GM12878 (cell line): ENCODE data around the gene TREML2. TPM values are rescaled to one million over a fixed set of nuclear protein-coding genes. Genes with fewer than 3 reads are reported as not detected.

ENCODE experiments used
- ATAC-seq: fragments of 200-7000 bp; cut with Tn5 transposase; 3 replicates; pipeline ENCODE4 v1.9.1; 2020; ENCODE audit warnings: mild to moderate bottlenecking, moderate library complexity
- BruUV-seq: library from RNA; stranded (reverse); fragments of 400-500 nt; replicated peaks from 2 replicates; lab custom pipeline; 2021; lab: Mats Ljungman, UMichigan
- CTCF ChIA-PET: fragments of 300-600 bp; sonication (Branson Sonifier 250); formaldehyde crosslinking; extraction: SDS; loops from one replicate; lab custom pipeline; 2021; ENCODE audit warnings: inconsistent platforms; lab: Yijun Ruan, JAX
- POLR2A ChIA-PET: fragments of 350-600 bp; formaldehyde crosslinking; extraction: SDS; loops from one replicate; lab custom pipeline; 2021; ENCODE audit warnings: inconsistent platforms; lab: Charles Lee
- RAD21 ChIA-PET: fragments of 300-600 bp; sonication (Branson Sonifier 250); formaldehyde crosslinking; loops from one replicate; lab custom pipeline; 2023; ENCODE audit warnings: antibody characterized with exemption; ENCODE audit not compliant: unreplicated experiment; lab: Charles Lee
- SMC1A ChIA-PET: fragments of 300-600 bp; sonication (Branson Sonifier 250); formaldehyde crosslinking; loops from one replicate; lab custom pipeline; 2023; ENCODE audit not compliant: unreplicated experiment, uncharacterized antibody; lab: Charles Lee
- DNase-seq: peaks from one replicate; pipeline ENCODE4 v3.0.0-alpha.2; 2011; ENCODE audit warnings: low read depth, low spot score
- FAIRE-seq: peaks from 3 replicates; lab custom pipeline; 2011; peaks lifted over from hg19 to GRCh38; lab: Jason Lieb, UNC
- H2AFZ ChIP-seq: 2 replicates; pipeline ENCODE4 v1.6.0; 2011; ENCODE audit warnings: low read depth, low read length, control low read depth; ENCODE audit not compliant: control insufficient read depth
- H3K27ac ChIP-seq: 2 replicates; pipeline ENCODE4 v1.5.1; 2011; ENCODE audit warnings: control low read depth; ENCODE audit not compliant: control insufficient read depth, insufficient read depth
- H3K27me3 ChIP-seq, 2 experiments: replicated peaks in 1 of 2; 2 replicates each; pipeline versions ENCODE4 v1.6.0 to v1.6.1; 2011; ENCODE audit warnings: low read length in 1 of 2; ENCODE audit not compliant: control insufficient read depth in 2 of 2, insufficient read depth in 2 of 2
- H3K36me3 ChIP-seq, 2 experiments: 2 replicates each; pipeline ENCODE4 v1.5.1; 2011; ENCODE audit warnings: low read length in 1 of 2; ENCODE audit not compliant: control insufficient read depth in 2 of 2, insufficient read depth in 2 of 2
- H3K4me1 ChIP-seq: 2 replicates; pipeline ENCODE4 v1.6.1; 2011; ENCODE audit warnings: mild to moderate bottlenecking, low read length, moderate library complexity, mixed read lengths; ENCODE audit not compliant: control insufficient read depth, insufficient read depth
- H3K4me2 ChIP-seq: 2 replicates; pipeline ENCODE4 v1.6.0; 2011; ENCODE audit warnings: control low read depth; ENCODE audit not compliant: control insufficient read depth, insufficient read depth
- H3K4me3 ChIP-seq: fragments of 200-600 bp; sonication (generic); 2 replicates; pipeline ENCODE4 v1.5.1; 2016
- H3K79me2 ChIP-seq: 2 replicates; pipeline ENCODE4 v1.6.0; 2011; ENCODE audit warnings: low read length; ENCODE audit not compliant: control insufficient read depth, insufficient read depth
- H3K9ac ChIP-seq: 2 replicates; pipeline ENCODE4 v1.8.0; 2011; ENCODE audit warnings: low read length, control low read depth, mixed read lengths; ENCODE audit not compliant: control insufficient read depth, insufficient read depth
- H3K9me3 ChIP-seq: replicated peaks from 3 replicates; pipeline ENCODE4 v1.5.1; 2011; ENCODE audit warnings: mild to moderate bottlenecking, low read length; ENCODE audit not compliant: control insufficient read depth, insufficient read depth
- H4K20me1 ChIP-seq: 2 replicates; pipeline ENCODE4 v1.6.0; 2011; ENCODE audit not compliant: control insufficient read depth, insufficient read depth
- CEBPB ChIP-seq, 2 experiments: fragments of 150-350 bp in 1 of 2; IDR thresholded peaks; 2 replicates each; pipeline ENCODE4 v1.6.1; 2012 to 2014; ENCODE audit warnings: low read depth in 2 of 2, low read length in 2 of 2, borderline replicate concordance in 1 of 2, inconsistent platforms in 1 of 2
- ESRRA ChIP-seq: IDR thresholded peaks from 2 replicates; pipeline ENCODE4 v1.6.1; 2012; ENCODE audit warnings: mild to moderate bottlenecking, low read length, improper control_type of control experiment
- HDAC2 ChIP-seq: fragments of 200-600 bp; sonication (generic); IDR thresholded peaks from 2 replicates; pipeline ENCODE4 v1.6.1; 2017
- HDAC6 ChIP-seq: fragments of 200-600 bp; sonication (generic); IDR thresholded peaks from one replicate; pipeline ENCODE4 v1.8.0; 2017; ENCODE audit warnings: antibody characterized with exemption; ENCODE audit not compliant: unreplicated experiment
- HDGF ChIP-seq: fragments of 450-650 bp; IDR thresholded peaks from 2 replicates; pipeline ENCODE4 v1.6.1; 2016; ENCODE audit warnings: antibody characterized with exemption
- IRF4 ChIP-seq: IDR thresholded peaks from 2 replicates; pipeline ENCODE4 v1.6.1; 2011; ENCODE audit warnings: low read depth, low read length
- JUND ChIP-seq: IDR thresholded peaks from 2 replicates; pipeline ENCODE4 v1.6.1; 2012; ENCODE audit warnings: low read depth, mild to moderate bottlenecking, low read length, improper control_type of control experiment, moderate library complexity
- KDM1A ChIP-seq: fragments of 200-600 bp; sonication (generic); IDR thresholded peaks from 2 replicates; pipeline ENCODE4 v1.6.1; 2016; ENCODE audit warnings: borderline replicate concordance
- NR2C1 ChIP-seq: fragments of 450-650 bp; IDR thresholded peaks from 2 replicates; pipeline ENCODE4 v1.6.1; 2017; ENCODE audit warnings: antibody characterized with exemption, mild to moderate bottlenecking, moderate library complexity
- NR2F1 ChIP-seq: fragments of 450-650 bp; conservative IDR thresholded peaks from 2 replicates; pipeline ENCODE4 v1.6.1; 2017; ENCODE audit warnings: mild to moderate bottlenecking
- PAX5 ChIP-seq: IDR thresholded peaks from 2 replicates; pipeline ENCODE4 v1.6.1; 2011; ENCODE audit warnings: low read depth, low read length, borderline replicate concordance
- POLR2AphosphoS2 ChIP-seq: IDR thresholded peaks from 2 replicates; pipeline ENCODE4 v1.6.1; 2011; ENCODE audit warnings: low read depth, mild to moderate bottlenecking, low read length, improper control_type of control experiment, moderate library complexity
- SRF ChIP-seq, 2 experiments: IDR thresholded peaks; 2 replicates each; pipeline ENCODE4 v1.6.1; 2011; ENCODE audit warnings: low read depth in 2 of 2, low read length in 2 of 2, mild to moderate bottlenecking in 1 of 2, moderate library complexity in 1 of 2
- TBL1XR1 ChIP-seq: IDR thresholded peaks from 2 replicates; pipeline ENCODE4 v1.6.1; 2012; ENCODE audit warnings: low read depth, low read length, improper control_type of control experiment
- TCF3 ChIP-seq: IDR thresholded peaks from 2 replicates; pipeline ENCODE4 v1.6.1; 2012; ENCODE audit warnings: low read depth, mild to moderate bottlenecking, low read length, borderline replicate concordance; ENCODE audit not compliant: insufficient read depth
- ZSCAN29 ChIP-seq: fragments of 450-650 bp; IDR thresholded peaks from 2 replicates; pipeline ENCODE4 v1.6.1; 2017; ENCODE audit warnings: mild to moderate bottlenecking, moderate library complexity
- WGBS: methylation state at CpG from one replicate; pipeline ENCODE4 v1.1.6; 2016; ENCODE audit warnings: low lambda C conversion rate; ENCODE audit not compliant: insufficient replicate concordance, insufficient coverage; ENCODE audit errors: missing lambda C conversion rate; 5-methylcytosine and 5-hydroxymethylcytosine counted together
- in situ Hi-C: fragments of 300-500 bp; cut with MboI; formaldehyde crosslinking; loops from 9 replicates; pipeline ENCODE4 v1.14.3; 2018; ENCODE audit warnings: mixed read lengths
- intact Hi-C: fragments of 100-400 bp; cut with micrococcal nuclease; formaldehyde crosslinking; loops from one replicate; pipeline ENCODE4 v1.14.2; 2022; ENCODE audit not compliant: unreplicated experiment
- polyA plus RNA-seq, 11 experiments: library from polyadenylated mRNA; depleted of rRNA in 4 of 11; unstranded in 6 of 11; stranded (reverse) in 5 of 11; fragments of >200 nt; fragmentation: Nextera tagmentation in 4 of 11; fragmentation: Illumina TruSeq in 1 of 11; extraction: Ambion mirVana in 4 of 11; extraction: Trizol in 1 of 11; gene quantifications; 1 replicate in 1 of 11; 2 replicates in 10 of 11; pipeline versions ENCODE4 v1.2.1 to v1.2.3, GENCODE V29; 2011 to 2016; ENCODE audit warnings: inconsistent platforms in 2 of 11, missing spikeins in 2 of 11, low read depth in 1 of 11
- total RNA-seq, 4 experiments: library from RNA; depleted of rRNA in 3 of 4; stranded (reverse); fragments of >200 nt in 3 of 4; fragmentation: Illumina TruSeq in 1 of 4; extraction: Trizol in 1 of 4; gene quantifications; 2 replicates each; pipeline versions ENCODE4 v1.2.1 to v1.2.3, GENCODE V29; 2013 to 2021
- TF ChIP-seq, protein P1 (sequence below): fragments of 150-350 bp; IDR thresholded peaks from 2 replicates; pipeline ENCODE4 v1.6.1; 2014; ENCODE audit warnings: mild to moderate bottlenecking, low read depth, low read length
- TF ChIP-seq, protein P2 (sequence below): fragments of 450-650 bp; formaldehyde crosslinking; IDR thresholded peaks from 2 replicates; pipeline ENCODE4 v1.4.0; 2020; ENCODE audit warnings: mild to moderate bottlenecking, moderate library complexity

TREML2 gene
- total and polyA plus RNA-seq, 10 of the 15 experiments (the other 5 are each of a cell fraction or from before 2014, with no cell fraction given): 0.49 to 9.1 (median 7.3) TPM

DNA sequence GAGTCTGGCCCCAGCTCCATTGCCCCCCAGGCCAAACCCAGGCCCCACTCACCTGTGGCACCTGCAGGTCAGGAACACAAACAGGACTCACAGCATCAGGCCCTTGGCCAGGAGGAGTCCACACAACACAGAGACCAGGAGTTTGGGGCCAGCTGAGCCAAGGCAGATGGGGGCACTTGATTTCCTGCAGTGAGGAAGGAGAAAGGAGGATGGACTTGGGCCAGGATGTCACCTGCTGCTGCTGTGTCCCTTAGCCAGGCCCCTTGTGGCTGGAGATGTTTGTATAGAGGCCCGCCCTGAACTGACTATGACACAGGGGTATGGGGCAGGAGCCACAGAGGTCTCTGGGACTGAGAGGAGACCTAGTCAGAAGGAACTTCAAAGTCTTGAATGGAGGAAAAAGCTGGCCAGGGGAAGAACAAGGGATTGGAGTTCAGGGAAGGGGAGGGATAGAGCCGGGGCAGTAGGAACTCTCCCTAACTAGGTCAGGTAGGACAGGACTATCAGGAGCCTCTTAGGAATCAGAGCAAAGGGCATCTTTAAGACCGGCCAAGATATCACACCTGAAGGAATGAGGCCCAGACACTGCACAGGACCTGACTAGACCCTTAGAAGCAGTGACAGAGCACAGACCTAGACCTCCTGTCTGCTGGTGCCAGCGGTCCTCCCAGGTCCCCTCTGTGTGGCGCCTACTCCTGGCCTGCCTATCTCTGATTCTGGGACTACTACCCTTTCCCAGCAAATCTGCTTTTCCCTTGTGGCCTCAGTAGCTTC lies 8.8 kb upstream of the TREML2 start:
- 86% methylated on average over 5 of the region's 5 CpGs for WGBS
- DNase-seq (no peak), FAIRE-seq (no peak), ATAC-seq (no peak)
- no peaks in the 10 kb centered on the region for H3K27me3 ChIP-seq
- intact Hi-C loops (no loop called here), in situ Hi-C loops (no loop called here)
- no peaks in the 10 kb centered on the region for H3K79me2 ChIP-seq
- H3K4me1 ChIP-seq: peaks cover 17% of the 10 kb centered on the region
- peak overlapping the region; percentile 12; the same call in 1 of the 2 replicates for H2AFZ ChIP-seq
- H3K9ac ChIP-seq: no peak overlapping the region
- ChIA-PET CTCF (interaction anchor here (0.5 to 1.5 kb wide), 3 partner anchors 10 to 110 kb away, joined by 3 read pairs; no protein-coding TSS in a partner anchor), SMC1A (interaction anchor here (0.7 kb wide), 1 partner anchor 9 kb away, joined by 3 read pairs; the partner anchor contains the start of gene TREML2), RAD21 (interaction anchor here (1.1 kb wide), 1 partner anchor 98 kb away, joined by 3 read pairs; no protein-coding TSS in a partner anchor), POLR2A (no interaction called here)
- no peak overlapping the region for H3K27ac ChIP-seq
- H3K9me3 ChIP-seq: peaks cover 3% of the 10 kb centered on the region; the same call in 2 of the 3 replicates
- no peaks in the 10 kb centered on the region for H4K20me1 ChIP-seq
- no peak overlapping the region for H3K4me2 ChIP-seq
- BruUV-seq: no TSS peak
- H3K36me3 ChIP-seq: no peaks in the 10 kb centered on the region
- no peak overlapping the region for H3K4me3 ChIP-seq
- no peak for TF ChIP-seq ESRRA
- no peak for TF ChIP-seq NR2C1
- TF ChIP-seq HDAC6: no peak
- TF ChIP-seq HDGF: no peak
- no peak for TF ChIP-seq KDM1A
- TF ChIP-seq NR2F1: no peak
- no peak for TF ChIP-seq TCF3
- no peak for TF ChIP-seq POLR2AphosphoS2
- no peak for TF ChIP-seq SRF (IDR thresholded peaks at IDR 0.05; ENCODE audit: low read depth in 2 of 2, low read length in 2 of 2)
- TF ChIP-seq, protein P1, sequence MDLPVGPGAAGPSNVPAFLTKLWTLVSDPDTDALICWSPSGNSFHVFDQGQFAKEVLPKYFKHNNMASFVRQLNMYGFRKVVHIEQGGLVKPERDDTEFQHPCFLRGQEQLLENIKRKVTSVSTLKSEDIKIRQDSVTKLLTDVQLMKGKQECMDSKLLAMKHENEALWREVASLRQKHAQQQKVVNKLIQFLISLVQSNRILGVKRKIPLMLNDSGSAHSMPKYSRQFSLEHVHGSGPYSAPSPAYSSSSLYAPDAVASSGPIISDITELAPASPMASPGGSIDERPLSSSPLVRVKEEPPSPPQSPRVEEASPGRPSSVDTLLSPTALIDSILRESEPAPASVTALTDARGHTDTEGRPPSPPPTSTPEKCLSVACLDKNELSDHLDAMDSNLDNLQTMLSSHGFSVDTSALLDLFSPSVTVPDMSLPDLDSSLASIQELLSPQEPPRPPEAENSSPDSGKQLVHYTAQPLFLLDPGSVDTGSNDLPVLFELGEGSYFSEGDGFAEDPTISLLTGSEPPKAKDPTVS: no peak
- no peak for TF ChIP-seq HDAC2
- TF ChIP-seq, protein P2, sequence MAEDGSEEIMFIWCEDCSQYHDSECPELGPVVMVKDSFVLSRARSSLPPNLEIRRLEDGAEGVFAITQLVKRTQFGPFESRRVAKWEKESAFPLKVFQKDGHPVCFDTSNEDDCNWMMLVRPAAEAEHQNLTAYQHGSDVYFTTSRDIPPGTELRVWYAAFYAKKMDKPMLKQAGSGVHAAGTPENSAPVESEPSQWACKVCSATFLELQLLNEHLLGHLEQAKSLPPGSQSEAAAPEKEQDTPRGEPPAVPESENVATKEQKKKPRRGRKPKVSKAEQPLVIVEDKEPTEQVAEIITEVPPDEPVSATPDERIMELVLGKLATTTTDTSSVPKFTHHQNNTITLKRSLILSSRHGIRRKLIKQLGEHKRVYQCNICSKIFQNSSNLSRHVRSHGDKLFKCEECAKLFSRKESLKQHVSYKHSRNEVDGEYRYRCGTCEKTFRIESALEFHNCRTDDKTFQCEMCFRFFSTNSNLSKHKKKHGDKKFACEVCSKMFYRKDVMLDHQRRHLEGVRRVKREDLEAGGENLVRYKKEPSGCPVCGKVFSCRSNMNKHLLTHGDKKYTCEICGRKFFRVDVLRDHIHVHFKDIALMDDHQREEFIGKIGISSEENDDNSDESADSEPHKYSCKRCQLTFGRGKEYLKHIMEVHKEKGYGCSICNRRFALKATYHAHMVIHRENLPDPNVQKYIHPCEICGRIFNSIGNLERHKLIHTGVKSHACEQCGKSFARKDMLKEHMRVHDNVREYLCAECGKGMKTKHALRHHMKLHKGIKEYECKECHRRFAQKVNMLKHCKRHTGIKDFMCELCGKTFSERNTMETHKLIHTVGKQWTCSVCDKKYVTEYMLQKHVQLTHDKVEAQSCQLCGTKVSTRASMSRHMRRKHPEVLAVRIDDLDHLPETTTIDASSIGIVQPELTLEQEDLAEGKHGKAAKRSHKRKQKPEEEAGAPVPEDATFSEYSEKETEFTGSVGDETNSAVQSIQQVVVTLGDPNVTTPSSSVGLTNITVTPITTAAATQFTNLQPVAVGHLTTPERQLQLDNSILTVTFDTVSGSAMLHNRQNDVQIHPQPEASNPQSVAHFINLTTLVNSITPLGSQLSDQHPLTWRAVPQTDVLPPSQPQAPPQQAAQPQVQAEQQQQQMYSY (CRISPR knock-in tag): no peak
- TF ChIP-seq JUND: no peak
- TF ChIP-seq CEBPB (IDR thresholded peaks at IDR 0.05; ENCODE audit: borderline replicate concordance in 1 of 2, low read depth in 2 of 2, low read length in 2 of 2): no peak
- no peak for TF ChIP-seq ZSCAN29
- no peak for TF ChIP-seq TBL1XR1
- no peak for TF ChIP-seq IRF4
- TF ChIP-seq PAX5: no peak
